Stimulated activated CD4-positive, alpha-beta T cell treated with anti-CD3 and anti-CD28 coated beads, Interleukin-1b, Interleukin-23, amount 100 ng/mL, for 4 hours (primary cell): Measurements from ENCODE around the gene LYVE1.

Source experiments
- DNase-seq, 2 donors: peaks; one replicate each; pipeline ENCODE4 v3.0.0-alpha.2; 2020; ENCODE audit warnings: low read depth in 2 of 2

The LYVE1 gene

DNA sequence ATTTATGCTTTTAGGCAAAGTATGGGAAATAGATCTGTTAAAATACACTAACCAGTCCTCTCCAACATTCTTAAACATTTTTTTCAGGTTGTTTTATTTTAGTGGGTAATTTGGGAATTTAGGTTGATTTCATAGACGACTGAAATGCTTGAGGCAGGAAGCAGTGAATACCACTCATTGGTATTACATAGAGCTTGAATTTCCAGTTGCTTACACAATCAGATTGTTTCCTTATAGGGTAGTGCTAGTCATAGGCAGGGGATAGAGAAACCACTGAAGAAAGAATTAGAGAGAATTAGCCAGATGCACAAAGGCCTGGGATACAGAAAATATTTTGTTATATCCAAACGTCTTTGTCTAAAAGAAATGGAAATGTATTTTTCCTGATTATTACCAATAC, 23.9 kb upstream of the LYVE1 start:
- no peak for DNase-seq

DNA sequence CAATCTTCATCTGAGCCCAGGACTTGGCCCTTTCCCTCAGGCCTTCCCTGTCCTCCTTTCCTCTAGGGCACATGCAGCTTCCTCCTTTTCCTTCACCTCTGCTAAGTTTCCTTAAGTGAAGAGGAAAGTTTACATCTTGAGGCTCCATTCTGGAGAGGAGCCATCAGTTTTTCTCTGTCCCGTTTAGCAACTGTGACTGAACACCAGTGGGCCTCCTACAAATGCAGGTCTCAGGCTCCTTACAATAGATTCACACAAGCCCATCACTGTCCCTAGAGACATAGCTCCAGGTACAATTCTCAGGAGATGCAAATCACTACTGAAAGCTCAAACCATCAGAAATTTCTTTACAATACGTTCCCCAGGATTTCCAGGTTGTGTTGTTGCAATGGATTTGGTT, 23.3 kb upstream of the LYVE1 start:
- DNase-seq: no peak

DNA sequence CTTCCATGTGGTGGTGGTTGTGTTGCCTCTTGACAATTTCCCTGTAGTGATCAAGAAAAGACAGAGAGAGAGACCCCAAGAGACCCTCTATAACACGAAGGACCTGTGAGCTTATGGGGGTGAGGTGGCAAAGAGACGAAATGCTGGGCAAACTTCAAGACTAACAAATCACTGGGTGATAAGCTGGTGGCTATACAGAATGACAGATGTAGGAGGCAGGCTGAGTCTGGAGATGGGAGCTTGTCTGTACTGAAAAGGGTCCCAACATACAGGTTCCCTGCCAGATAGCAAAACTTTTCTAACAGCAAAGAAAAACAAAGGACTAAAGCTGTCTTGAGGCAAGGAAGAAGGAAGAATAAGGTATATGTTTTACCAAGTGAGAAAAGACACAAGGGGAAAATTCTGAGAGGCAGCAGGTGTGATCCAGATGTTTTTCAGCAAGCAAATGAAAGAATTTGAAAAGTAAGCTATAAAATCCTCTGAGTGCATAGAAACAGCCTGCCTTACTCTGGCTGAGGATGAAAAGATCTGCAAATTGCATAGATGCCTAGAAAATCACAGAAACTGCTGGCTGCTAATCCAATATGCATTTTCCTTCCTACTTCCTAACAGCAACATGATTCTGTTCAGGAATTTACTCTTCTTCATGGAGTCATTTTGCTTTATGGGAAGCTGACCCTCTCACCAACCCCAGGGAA, 21.9 kb upstream of the LYVE1 start:
- DNase-seq: no peak

DNA sequence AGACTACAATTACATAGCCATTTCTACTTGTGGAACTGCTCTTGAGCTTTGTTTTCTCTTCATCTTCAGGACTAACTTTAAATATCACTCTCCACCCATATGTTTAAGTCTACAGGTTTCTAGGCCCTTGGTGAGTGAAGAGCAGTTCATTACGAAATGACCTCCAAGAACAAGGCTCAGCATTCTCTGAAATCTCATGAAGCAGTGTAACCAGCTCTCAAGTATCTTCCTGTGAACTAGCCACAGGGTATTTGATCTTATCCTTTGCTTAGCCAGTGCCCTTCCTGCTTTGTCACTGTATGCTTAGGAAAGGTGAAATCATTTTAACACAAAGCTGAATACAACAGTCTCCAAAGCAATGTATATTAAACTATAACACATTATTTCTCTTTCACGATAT, 20.4 kb upstream of the LYVE1 start:
- DNase-seq: no peak

DNA sequence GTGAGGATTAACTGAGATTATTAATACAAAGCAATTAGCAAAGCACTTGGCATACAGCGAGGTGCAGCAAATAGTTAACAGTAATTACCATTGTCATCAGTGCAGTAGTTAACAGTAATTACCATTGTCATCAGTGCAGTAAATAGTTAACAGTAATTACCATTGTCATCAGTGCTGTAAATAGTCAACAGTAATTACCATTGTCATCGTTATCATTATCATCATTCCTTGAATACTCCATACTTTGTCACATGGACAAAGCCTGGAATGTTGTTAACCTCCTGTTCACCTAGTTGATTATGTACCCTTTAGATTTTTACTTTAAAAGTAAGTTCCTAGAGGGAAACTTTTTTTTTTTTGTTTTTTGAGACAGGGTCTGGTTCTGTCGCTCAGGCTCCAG, 19.5 kb upstream of the LYVE1 start:
- DNase-seq: no peak

DNA sequence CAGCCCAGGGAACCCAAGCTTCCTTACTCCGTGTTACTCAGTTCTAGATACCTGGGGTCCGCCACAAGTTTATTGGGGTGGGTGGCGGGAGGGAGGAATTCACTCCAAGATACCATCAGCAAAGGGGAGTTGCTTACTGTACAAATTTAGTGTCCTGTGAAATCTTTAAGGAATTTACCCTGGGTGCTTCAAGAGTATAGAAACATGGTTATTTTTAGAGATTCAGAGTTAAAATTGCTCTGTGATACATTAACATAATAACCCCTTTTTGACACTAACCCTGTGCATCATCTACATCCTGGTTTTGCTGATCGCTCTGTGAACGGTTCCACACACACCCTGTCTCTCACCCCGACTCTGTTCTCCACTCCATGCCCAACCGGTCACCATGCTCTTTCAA, 18.9 kb upstream of the LYVE1 start:
- DNase-seq: no peak

DNA sequence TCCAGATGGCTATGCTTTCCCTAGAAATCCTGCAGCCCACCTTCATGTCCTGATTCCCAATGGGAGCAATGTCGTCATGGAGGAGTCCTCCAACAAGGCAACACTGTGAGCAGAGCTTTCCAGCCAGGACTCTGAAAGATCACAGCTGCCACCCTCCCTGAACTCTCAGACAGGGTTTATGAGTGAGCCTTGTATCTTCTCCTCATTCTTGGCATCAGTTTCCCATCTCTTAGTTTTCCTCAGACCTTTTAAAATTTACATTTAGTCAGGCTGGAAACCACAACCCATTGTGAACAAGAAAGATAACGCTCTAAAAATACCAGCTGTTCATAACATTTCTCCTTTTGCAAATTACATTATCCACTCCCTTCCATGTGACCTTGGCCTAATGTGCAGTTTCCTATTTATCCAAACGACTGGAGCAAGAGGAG, 15.6 kb upstream of the LYVE1 start:
- no peak for DNase-seq

DNA sequence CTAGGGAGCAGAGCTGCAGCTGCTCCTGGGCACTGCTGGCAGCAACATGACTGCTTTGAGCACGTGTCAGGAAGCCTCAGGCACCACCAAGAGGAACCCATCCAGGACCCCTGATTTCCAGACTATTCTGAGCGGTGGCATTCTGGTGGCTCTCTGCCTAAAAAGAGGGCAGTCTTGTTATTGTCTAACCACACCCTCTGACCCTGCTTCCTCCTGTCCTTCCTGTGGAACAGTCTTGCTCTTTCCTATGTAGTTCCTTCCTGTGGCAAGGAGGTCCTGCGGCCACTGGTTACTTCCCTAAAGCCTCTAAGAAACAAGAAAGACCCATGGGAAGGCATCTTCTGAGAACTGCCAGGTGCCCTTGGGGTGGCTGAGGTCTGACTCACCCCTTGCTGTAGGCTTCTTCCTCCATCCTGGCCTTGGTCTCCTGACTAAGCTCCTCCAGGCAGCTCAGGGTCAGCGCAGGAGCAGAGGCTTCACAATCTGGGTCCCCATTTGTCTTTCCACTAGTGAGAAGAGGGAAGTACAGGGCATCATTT, 13.1 kb upstream of the LYVE1 start:
- DNase-seq: no peak

DNA sequence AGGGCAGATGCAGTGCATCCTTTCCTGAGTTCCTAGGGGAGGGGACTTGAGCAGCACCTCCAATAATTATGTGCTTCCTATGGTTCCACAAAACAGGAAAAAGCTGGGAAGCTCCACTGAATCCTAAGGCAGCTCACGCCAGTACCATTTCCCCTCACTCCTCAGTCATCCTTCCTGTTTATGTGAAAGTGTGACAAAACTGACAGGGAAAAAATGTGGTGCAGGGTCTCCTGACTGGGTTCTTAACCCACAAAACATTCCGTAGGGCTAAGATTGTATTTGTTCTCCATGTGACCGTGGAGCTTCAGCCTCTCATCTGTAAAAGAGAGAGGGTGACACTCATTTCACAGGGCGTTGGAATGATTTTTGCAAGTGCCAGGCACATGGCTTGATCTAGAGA, 12.2 kb upstream of the LYVE1 start:
- no peak for DNase-seq

DNA sequence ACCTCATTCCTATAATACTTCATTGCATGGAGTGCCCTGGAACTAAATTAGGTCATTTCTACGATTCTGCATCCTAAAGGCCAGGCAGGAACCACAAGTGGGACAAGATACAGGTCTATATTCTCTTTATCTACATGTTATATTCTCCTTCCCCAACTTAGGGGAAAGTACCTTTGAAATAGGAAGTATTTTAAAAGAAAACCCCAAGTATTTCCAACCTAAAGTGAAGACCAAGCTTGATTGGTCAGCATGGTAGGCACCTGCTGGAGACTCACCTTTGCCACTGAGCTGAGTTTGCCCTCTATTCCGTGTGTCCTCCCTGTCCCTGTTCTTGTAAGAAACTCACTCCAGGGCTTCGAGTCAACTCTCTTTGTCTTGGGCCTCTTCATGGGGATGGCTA, 11.2 kb upstream of the LYVE1 start:
- no peak for DNase-seq

DNA sequence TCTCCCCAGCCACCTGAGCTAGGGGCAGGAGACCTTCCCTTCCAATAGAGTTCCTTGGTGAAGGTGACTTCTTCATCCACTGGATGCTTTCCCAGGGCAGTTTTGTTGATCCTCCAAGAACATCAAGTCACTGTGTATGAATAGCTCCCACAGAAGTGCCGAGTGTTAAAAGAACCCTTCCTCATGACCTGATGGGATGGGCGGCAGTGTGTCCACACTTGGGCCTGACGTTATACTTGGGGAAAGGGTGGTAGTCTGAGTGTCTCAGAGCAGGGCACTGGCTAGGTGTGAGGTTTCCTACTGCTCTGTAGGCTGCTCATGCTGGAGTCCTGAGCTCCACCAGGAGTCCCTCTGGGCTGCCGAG, 7.6 kb upstream of the LYVE1 start:
- DNase-seq: no peak

DNA sequence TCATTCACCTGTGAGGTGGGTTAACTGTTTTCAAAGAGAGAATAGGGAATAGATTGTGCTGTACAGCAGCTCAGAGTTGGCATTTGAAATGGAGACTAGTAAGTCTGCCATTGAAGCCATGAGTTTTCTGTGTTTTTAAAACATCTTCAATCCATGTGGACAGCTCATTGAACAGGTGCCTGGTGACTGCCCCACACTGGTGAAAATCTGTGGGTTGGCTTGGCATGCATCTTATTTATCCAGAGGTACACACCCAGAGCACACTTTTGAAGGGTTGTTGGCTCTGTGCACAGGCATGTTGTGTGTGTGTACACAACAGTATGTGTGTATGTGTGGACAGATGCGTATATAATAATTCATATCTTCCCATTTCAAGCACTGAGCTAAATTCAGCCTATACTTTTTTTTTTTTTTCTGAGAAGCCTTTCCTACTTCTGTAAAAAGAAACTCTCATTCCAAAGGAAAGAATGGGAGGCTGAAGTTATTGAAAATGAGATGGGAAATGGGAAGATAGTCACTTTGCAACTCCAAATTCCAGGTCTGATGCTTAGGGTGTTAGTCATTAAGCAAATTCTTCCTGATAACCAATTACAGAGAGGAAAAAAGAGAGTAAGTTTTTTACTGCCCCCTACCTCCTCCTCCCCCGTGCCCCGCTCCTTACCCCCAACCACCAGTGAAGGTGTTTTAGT, 7.0 kb upstream of the LYVE1 start:
- no peak for DNase-seq

DNA sequence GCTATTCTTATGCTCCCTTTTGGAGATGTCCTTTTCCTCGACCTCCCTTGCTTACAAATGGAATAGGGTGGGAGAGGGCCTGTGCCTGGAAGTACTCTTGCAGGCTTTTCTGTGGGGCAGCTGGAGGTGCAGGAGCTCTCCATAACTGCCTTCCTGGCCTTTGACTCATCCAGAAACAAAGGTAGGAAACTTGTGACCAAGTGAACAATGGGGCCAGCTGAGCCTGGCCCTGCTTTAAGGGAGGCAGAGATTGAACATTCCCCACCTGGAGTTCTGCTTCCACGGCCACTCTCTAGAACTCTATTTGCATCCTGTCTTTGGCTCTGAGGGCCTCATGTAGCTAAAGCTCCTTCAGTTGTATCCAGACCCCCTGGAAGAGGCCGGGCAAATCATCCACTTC, 5.1 kb upstream of the LYVE1 start:
- no peak for DNase-seq

DNA sequence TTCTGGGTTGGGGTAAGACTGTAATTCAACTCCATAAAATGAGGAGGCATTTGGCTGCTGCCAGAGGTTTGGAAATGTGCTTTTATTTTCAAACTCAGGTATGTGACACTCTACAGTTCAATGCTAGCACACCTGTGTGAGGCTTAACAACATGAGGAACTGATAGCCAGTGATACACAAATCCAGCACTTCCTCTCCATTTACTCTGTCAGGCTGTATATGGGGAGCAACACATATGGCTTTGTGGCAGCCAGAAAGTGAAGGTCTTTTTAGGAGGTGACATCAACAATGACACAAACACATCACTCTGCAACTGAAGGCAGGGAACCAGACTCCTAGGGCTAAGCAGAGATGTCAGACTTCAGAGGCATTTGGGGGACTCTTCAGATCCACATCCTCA, 4.6 kb upstream of the LYVE1 start:
- DNase-seq: no peak

DNA sequence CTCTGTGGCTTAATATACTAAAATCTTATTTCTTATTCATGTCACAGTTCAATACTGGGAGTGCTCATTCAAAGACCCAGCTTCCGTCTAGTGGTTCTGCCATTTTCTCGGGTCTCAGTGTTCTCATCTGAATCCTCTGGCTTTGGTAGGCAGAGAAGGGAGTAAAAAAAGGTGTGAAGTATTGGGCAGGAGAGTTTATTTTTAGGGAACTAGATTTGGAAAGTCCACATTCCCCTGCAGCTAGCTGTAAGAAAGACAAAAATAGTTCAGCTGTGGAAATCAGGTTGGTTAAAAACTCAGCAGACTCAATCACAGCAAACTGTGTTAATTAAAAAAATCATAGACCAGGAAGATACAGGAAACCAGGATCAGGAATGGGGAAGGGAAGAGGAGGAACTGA, 4.1 kb upstream of the LYVE1 start:
- no peak for DNase-seq

DNA sequence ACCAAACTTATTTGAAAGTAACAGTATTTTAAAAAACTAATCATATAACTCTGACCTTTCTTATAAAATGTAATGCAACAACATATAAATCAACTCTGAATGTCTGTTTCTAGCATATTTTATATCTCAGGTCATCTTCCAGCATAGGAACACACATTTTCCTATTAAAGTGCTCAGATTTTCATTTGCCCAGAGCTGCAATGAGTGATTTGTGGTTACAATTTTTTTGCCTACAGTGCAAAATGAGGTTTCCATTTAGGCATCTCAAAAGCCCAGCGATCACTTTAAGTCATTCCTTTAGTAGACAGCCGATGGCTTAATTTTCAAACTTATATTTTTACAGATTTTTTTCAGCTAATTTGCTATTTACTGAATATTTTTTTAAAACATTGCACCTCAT, 1.0 kb downstream of the LYVE1 start:
- no peak for DNase-seq

DNA sequence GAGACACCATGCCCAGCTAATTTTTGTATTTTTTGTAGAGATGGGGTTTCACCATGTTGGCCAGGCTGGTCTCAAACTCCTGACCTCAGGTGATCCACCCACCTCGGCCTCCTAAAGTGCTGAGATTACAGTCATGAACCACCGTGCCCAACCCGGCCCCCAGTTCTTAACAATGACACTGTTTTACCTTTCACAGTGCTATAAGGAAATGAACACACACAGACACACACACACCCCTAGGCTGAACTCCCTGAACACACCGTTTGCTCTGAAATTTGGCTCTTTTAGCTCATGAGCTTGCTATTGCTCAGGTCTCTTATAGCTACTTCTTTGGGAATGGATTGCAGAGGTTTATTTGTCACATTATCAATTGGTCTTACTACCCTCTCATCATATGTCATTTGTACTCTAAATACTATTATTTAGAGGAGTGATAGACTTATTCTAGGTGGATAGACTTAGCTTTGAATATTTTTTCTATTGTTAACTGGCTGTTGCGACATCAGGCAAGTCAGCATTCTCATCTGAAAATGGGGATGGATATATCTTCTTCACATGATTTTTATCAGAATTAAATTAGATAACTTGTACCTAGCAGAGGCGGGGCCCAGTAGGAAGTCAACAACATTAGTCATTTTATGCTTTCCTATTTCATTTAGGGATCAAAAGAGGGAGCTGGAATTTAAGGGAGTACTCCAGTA, 2.1 kb downstream of the LYVE1 start:
- no peak for DNase-seq

DNA sequence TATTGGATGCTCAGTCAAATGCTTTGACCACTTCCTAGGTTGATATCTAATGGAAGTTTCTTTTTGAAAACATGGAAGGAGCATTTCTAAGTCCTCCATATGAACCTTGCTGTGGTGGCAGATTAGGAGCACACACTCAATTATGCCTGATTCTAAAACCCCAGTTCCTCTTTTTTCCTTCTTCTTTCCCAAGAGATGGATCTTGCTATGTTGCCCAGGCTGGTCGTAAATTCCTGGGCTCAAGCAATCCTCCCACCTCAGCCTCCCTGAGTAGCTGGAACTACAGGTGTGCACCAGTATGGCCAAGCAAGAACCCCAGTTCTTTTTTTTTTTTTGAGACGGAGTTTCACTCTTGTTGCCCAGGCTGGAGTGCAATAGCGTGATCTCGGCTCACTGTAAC, 3.0 kb downstream of the LYVE1 start:
- no peak for DNase-seq

DNA sequence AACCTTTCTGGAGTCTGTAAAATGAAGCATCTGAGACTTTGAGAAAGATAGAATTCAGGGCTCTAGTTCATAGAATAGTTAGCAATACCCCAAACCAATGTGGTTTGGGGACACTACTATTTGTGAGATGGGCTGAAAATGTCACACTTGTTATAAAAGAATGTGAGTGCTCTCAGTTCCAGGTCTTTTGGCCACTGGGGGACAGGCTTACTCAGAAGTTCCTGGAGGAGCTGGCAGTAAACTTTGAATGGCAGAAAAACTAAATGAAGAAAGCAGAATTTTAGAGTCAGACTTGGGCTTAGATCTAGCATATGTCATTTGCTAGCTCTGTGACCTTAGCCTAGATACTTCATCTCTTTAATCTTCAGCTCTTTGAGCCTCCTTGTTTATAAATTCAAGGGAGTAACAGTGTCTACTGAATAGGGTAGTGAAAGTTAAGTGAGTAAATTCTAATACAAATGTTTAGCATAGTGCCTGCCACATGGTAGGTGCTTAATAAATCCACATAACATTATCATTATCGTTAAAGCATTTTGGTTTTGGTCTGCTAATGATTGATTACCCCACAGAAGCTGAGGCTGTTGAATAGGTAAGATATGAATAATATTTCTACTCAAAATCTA, 3.7 kb downstream of the LYVE1 start:
- no peak for DNase-seq

DNA sequence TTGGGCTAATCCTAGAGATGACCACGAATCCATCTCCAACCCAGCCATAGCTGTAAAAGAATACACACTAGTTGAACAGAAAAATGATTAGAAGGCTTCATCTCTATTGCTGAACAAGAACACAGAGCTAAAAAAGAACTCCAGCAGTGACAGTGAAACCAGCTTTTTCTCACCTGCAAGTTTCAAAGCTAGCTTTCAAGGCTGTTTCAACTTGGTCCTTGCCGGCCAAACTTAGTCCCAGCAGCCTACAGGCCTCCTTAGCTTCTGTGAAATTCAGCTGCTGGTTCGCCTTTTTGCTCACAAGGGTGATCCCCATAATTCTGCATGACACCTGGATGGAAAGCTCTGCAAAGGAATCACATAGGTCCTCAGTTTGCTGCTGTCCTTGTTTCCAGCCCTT, 4.4 kb downstream of the LYVE1 start:
- no peak for DNase-seq

DNA sequence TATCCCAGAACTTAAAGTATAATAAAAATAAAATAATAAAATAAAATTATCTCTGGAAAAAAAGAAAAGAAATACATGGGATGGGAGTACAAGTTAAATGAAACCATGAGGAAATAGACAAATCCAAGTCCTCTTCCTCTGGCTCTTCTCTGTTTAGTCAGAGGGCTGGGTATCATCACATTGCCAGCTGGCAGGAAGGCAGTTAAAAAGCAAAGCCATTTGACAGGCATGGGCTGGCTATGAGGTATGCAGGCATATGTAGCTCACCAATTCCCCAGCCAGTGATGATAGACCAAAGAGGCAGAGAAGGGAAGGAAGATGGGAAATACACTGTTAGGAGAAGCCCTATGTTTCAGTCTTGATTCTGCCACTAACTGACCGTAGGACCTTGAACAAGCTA, 6.5 kb downstream of the LYVE1 start:
- DNase-seq: no peak

DNA sequence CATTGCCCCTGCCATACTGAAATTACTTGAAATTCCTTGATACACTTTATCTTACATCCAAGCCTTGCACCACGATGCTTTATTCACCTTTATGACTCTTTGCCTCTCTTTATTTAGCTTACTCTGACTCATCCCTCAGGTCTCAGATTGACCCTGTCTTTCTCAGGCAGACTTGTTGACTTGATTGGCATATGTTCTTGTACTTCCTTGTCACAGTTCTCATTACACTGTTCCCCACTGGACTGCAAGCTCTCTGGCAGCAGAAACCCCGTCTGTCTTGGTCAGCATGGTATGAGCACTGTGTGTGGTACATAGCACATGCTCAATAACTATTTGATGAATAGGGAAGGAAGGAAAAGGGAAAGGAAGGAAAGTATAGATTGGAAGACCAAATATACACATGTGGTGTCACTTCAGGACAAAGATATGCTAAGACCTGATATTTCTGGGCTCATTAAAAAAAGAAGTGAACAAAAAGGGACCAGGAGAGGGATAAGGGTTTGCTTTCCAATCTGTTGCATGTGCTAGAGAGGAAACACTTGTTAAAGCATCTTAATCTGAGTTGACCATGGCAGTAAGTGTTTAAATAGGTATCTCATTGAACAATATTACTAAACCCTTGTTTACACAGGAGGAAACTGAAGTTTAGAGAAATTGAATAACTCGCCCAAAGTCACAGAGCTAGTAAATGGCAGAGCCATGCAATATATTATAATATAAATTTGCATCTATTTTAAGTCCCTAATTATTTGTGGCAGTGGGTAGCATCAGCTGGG, 7.2 kb downstream of the LYVE1 start:
- DNase-seq: no peak
